LNCaP clone FGC (cell line): ENCODE measurements around the gene ZNF787.
"Not testable (repeated sequence)": the region's sequence is repeated elsewhere in the genome, so short reads cannot be mapped to it uniquely, and the experiment has no call there.

Experiments
- DNase-seq: peaks from one replicate; pipeline ENCODE4 v3.0.0-alpha.2; 2011; ENCODE audit warnings: low read depth
- H3K4me3 ChIP-seq: 2 replicates; pipeline ENCODE4 v1.5.1; 2011; ENCODE audit warnings: mild to moderate bottlenecking, low read depth, low read length, control low read depth
- TF ChIP-seq, protein P1 (sequence below): IDR thresholded peaks from 2 replicates; pipeline ENCODE4 v1.5.1; 2012; ENCODE audit warnings: mild to moderate bottlenecking; ENCODE audit not compliant: control insufficient read depth, insufficient read depth; ENCODE audit errors: extremely low read depth

Gene ZNF787

DNA sequence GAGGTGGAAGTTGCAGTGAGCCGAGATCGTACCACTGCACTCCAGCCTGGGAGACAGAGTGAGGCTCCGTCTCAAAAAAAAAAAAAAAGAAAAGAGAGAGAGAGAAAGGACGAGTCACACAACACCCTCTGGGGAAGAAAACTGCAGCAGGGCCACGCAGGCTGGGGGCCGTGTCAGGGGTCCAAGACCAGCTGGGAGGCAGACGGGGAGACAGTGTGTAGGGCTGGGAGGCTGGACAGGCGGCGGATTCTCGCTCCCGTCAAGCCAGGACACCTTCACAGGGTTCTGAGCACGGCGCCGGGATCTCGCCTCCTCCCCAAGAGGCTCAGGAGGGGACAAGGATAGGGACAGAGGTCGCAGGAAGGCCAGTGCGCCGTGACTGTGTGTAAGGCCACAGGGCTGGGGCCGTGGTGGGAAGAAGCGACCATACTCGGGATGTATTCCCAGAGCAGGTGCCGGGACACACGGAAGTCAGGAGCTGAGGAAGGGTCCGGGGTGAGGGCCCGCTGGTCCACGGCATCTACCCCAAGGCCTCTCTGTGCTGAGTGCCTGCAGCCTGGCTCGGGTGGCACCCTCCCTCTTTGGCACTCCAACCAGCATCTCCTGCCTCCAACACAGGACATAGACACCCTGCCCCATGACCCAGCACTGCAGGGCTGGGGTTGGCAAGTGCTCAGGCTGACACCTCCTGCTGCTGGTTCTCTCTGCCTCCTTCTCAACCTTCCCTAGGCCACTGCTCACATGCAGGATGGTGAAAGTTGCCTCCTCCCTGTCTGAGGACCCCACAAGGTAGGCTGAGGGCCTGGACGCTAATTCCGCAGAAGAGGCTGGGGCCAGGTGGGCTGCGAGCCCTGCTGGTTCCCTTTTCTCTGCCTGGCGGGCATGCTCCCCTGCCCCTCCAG, 21.2 kb downstream of the ZNF787 start:
- DNase-seq, result no peak
- TF ChIP-seq, protein P1, sequence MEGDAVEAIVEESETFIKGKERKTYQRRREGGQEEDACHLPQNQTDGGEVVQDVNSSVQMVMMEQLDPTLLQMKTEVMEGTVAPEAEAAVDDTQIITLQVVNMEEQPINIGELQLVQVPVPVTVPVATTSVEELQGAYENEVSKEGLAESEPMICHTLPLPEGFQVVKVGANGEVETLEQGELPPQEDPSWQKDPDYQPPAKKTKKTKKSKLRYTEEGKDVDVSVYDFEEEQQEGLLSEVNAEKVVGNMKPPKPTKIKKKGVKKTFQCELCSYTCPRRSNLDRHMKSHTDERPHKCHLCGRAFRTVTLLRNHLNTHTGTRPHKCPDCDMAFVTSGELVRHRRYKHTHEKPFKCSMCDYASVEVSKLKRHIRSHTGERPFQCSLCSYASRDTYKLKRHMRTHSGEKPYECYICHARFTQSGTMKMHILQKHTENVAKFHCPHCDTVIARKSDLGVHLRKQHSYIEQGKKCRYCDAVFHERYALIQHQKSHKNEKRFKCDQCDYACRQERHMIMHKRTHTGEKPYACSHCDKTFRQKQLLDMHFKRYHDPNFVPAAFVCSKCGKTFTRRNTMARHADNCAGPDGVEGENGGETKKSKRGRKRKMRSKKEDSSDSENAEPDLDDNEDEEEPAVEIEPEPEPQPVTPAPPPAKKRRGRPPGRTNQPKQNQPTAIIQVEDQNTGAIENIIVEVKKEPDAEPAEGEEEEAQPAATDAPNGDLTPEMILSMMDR, result no peak

DNA sequence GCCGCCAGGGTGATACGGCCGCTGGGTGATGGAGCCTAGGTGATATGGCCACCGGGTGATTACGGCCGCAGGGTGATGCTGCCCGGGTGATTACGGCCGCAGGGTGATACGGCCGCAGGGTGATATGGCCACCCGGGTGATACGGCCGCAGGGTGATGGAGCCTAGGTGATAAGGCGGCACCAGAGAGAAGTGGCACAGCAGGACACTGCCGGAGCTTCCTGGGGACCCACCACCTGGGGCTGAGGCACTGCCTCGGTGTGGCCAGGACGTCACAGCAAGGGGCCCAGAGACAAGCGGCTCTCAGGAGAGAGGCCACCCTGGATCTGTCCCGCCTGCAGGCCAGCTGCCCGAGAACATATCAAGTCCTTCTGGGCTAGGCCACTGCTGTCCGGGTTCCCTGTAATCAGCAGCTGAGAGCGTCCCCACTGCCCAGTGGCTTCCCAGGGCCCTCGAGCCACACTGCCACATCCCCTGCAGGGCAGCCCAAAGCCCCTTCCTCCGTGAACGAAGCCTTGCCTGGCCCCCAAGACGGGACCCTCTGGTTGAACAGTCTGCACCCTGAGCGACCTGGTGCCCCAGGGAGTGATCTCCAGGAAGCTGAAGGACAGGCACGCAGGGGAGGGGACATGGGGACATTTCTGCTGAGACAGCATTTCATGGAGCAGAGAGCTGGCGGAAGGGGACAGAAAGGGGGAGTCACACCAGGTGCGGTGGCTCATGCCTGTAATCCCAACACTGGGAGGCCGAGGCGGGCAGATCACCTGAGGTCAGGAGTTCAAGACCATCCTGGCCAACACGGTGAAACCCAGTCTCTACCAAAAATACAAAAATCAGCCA, 22.1 kb downstream of the ZNF787 start:
- no peak for DNase-seq
- no peak overlapping the region for H3K4me3 ChIP-seq
- TF ChIP-seq, protein P1, result no peak

More for the DNA sequence above, 21.2 kb downstream of the ZNF787 start:
- H3K4me3 ChIP-seq, result no peak overlapping the region

DNA sequence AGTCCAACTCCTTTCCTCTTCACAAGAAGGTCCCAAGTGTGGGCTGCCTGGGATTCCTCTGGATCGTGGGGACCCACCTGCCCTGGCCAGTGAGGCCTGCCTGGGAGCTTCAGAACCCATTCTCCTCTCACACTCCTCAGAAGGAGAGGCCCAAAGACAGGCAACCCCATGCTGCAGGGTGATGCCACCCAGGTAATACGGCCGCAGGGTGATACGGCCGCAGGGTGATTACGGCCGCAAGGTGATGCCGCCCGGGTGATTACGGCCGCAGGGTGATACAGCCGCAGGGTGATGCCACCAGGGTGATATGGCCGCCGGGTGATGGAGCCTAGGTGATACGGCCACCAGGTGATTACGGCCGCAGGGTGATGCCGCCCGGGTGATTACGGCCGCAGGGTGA, 22.9 kb downstream of the ZNF787 start:
- not testable (repeated sequence) for H3K4me3 ChIP-seq, DNase-seq

DNA sequence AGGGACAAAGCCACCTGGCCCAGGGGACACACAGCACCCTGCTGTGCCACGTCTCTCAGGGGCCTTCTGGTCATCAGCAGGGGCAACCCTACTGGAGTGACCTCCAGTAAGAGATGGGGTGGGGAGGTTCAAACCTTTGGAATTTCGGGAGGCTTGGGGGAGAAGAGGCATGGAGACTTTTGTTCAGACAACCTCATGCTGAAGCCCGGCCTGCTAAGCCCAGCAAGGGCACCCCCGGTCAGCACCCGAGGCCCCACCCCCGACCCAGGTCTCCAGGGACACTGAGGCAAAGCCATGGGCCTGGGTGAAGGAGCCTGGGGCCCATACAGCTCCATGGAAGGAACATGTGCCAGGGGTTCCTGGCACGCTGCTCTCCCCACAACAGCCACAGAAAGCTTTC, 23.3 kb downstream of the ZNF787 start:
- TF ChIP-seq, protein P1, result no peak
- no peak for DNase-seq
- no peak overlapping the region for H3K4me3 ChIP-seq

DNA sequence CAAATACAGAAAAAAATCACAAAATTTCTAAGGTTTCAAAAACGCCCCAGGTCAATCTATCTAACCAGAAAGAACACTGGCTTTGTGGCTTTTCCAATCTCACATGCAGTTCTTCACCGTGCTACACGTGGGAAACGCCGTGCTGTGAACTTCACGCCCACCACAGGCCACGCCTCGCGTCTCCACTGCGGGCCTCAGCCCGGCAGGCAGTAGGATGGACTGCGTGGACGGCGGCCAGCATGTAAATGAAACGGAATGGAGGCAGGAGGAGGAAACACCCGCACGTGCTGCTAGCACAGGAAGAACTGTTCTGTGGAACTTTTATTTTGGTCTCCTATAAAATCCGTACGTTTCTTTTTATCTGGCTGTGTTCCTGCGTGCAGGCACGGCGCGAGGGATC, 23.8 kb downstream of the ZNF787 start:
- no peak for DNase-seq
- TF ChIP-seq, protein P1, result no peak
- H3K4me3 ChIP-seq, result no peak overlapping the region

GRCh38 chr19:56096665-56097064, 24.4 kb downstream of the ZNF787 start:
- no peak overlapping the region for H3K4me3 ChIP-seq
- DNase-seq, result no peak
- TF ChIP-seq, protein P1, result no peak

GRCh38 chr19:56094449-56094848, 26.6 kb downstream of the ZNF787 start:
- no peak overlapping the region for H3K4me3 ChIP-seq
- no peak for DNase-seq
- TF ChIP-seq, protein P1, result no peak
